CD14-positive monocyte (primary cell): ENCODE results near the gene ATG4B. TPM values are rescaled to one million over a fixed set of nuclear protein-coding genes. Genes with fewer than 3 reads are reported as not detected.
"Not testable (repeated sequence)": the region's sequence is repeated elsewhere in the genome, so short reads cannot be mapped to it uniquely, and the experiment has no call there.

Source experiments
- DNase-seq, 3 donors: peaks; one replicate each; pipeline ENCODE4 v3.0.0-alpha.2; 2011 to 2022
- H2AFZ ChIP-seq: 2 replicates; pipeline ENCODE4 v1.6.0; 2012; ENCODE audit warnings: mild to moderate bottlenecking, low read depth, low read length, inconsistent platforms; ENCODE audit not compliant: insufficient read depth, poor library complexity, severe bottlenecking
- H3K27ac ChIP-seq, 2 donors: 1 replicate in 1 of 2; 2 replicates in 1 of 2; pipeline ENCODE4 v1.5.1; 2012 to 2013; ENCODE audit warnings: low read length in 2 of 2, control low read depth in 1 of 2, inconsistent platforms in 1 of 2, low read depth in 1 of 2, mild to moderate bottlenecking in 1 of 2
- H3K27me3 ChIP-seq, 2 donors: one replicate each; pipeline versions ENCODE4 v1.6.0 to v1.6.1; 2011 to 2013; ENCODE audit warnings: low read length in 2 of 2; ENCODE audit not compliant: control insufficient read depth in 2 of 2, insufficient read depth in 2 of 2
- H3K36me3 ChIP-seq, 2 donors: replicated peaks in 1 of 2; 1 replicate in 1 of 2; 2 replicates in 1 of 2; pipeline versions ENCODE4 v1.5.1 to v1.6.1; 2012 to 2013; ENCODE audit warnings: low read length in 2 of 2, control low read depth in 1 of 2, inconsistent platforms in 1 of 2, mild to moderate bottlenecking in 1 of 2; ENCODE audit not compliant: insufficient read depth in 2 of 2, control insufficient read depth in 1 of 2
- H3K4me1 ChIP-seq, 2 donors: 1 replicate in 1 of 2; 2 replicates in 1 of 2; pipeline versions ENCODE4 v1.5.1 to v1.6.1; 2012 to 2013; ENCODE audit warnings: low read length in 2 of 2, control low read depth in 1 of 2, inconsistent platforms in 1 of 2, mild to moderate bottlenecking in 1 of 2, moderate library complexity in 1 of 2; ENCODE audit not compliant: insufficient read depth in 2 of 2, control insufficient read depth in 1 of 2
- H3K4me2 ChIP-seq: replicated peaks from 2 replicates; pipeline ENCODE3; 2012; ENCODE audit warnings: low read length, moderate library complexity, mild to moderate bottlenecking; ENCODE audit not compliant: poor library complexity, severe bottlenecking; ENCODE audit errors: extremely low read depth
- H3K4me3 ChIP-seq, 3 experiments: fragments of 200-600 bp in 1 of 3; sonication (generic) in 1 of 3; replicated peaks in 1 of 3; 1 replicate in 2 of 3; 2 replicates in 1 of 3; pipeline ENCODE4 v1.5.1; 2011 to 2013; ENCODE audit warnings: low read length in 3 of 3, mild to moderate bottlenecking in 3 of 3, control low read depth in 2 of 3, low read depth in 2 of 3, inconsistent platforms in 1 of 3, moderate library complexity in 1 of 3
- H3K79me2 ChIP-seq: 2 replicates; pipeline ENCODE4 v1.6.0; 2012; ENCODE audit warnings: mild to moderate bottlenecking, control low read depth, inconsistent platforms, low read length, moderate library complexity; ENCODE audit not compliant: insufficient read depth
- H3K9ac ChIP-seq: 2 replicates; pipeline ENCODE4 v1.6.0; 2017; ENCODE audit warnings: low read length, mild to moderate bottlenecking; ENCODE audit not compliant: insufficient read depth, poor library complexity, severe bottlenecking
- H3K9me3 ChIP-seq, 2 donors: replicated peaks in 1 of 2; 1 replicate in 1 of 2; 2 replicates in 1 of 2; pipeline versions ENCODE4 v1.5.1 to v1.6.1; 2012 to 2013; ENCODE audit warnings: low read length in 2 of 2, control low read depth in 1 of 2; ENCODE audit not compliant: control insufficient read depth in 1 of 2, insufficient read depth in 1 of 2
- H4K20me1 ChIP-seq: 2 replicates; pipeline ENCODE4 v1.6.0; 2012; ENCODE audit warnings: mild to moderate bottlenecking, low read length, control low read depth, moderate library complexity; ENCODE audit not compliant: insufficient read depth
- H3K27ac Mint-ChIP-seq, 7 donors: one replicate each; pipeline ENCODE4 v1.8.0; 2020; ENCODE audit warnings: mild to moderate bottlenecking in 7 of 7, mixed read lengths in 7 of 7, moderate library complexity in 6 of 7, inconsistent platforms in 2 of 7
- H3K27me3 Mint-ChIP-seq, 3 donors: one replicate each; pipeline ENCODE4 v1.8.0; 2021 to 2022; ENCODE audit warnings: low read depth in 3 of 3, mild to moderate bottlenecking in 3 of 3, mixed read lengths in 3 of 3, moderate library complexity in 3 of 3, inconsistent platforms in 1 of 3
- H3K36me3 Mint-ChIP-seq, 2 donors: one replicate each; pipeline ENCODE4 v1.8.0; 2020; ENCODE audit warnings: mixed read lengths in 2 of 2, inconsistent platforms in 1 of 2, mild to moderate bottlenecking in 1 of 2
- H3K4me1 Mint-ChIP-seq: one replicate; pipeline ENCODE4 v1.8.0; 2020; ENCODE audit warnings: mild to moderate bottlenecking, mixed read lengths
- H3K4me3 Mint-ChIP-seq, 2 donors: one replicate each; pipeline ENCODE4 v1.8.0; 2020; ENCODE audit warnings: mild to moderate bottlenecking in 2 of 2, mixed read lengths in 2 of 2, moderate library complexity in 1 of 2
- H3K9me3 Mint-ChIP-seq, 7 donors: one replicate each; pipeline ENCODE4 v1.8.0; 2020 to 2022; ENCODE audit warnings: mixed read lengths in 7 of 7, mild to moderate bottlenecking in 6 of 7, moderate library complexity in 6 of 7, inconsistent platforms in 2 of 7
- WGBS: methylation state at CpG from one replicate; pipeline ENCODE4 v1.1.5; 2013; ENCODE audit warnings: missing lambda C conversion rate; ENCODE audit not compliant: insufficient coverage; 5-methylcytosine and 5-hydroxymethylcytosine counted together
- intact Hi-C, 2 donors: fragments of 100-400 bp; cut with micrococcal nuclease; formaldehyde crosslinking; loops; one replicate each; pipeline versions ENCODE4 v1.15.0 to v1.15.1; 2023
- polyA minus RNA-seq: library from RNA; depleted of rRNA, polyadenylated mRNA; stranded (reverse); fragments of >200 nt; gene quantifications from 2 replicates; pipeline ENCODE4 v1.2.3, GENCODE V29; 2012
- polyA plus RNA-seq, 3 donors: library from polyadenylated mRNA; depleted of rRNA in 1 of 3; unstranded in 2 of 3; stranded (reverse) in 1 of 3; fragments of 300-500 nt in 2 of 3; fragments of >200 nt in 1 of 3; fragmentation: Illumina TruSeq in 2 of 3; gene quantifications; 1 replicate in 2 of 3; 2 replicates in 1 of 3; pipeline ENCODE4 v1.2.3, GENCODE V29; 2012 to 2021
- total RNA-seq, 12 experiments: library from RNA in 1 of 12; stranded (reverse) in 1 of 12; fragments of 120-200 nt in 1 of 12; gene quantifications; one replicate each; pipeline ENCODE4 v1.2.4 and lab custom pipeline; 2013 to 2026; ENCODE audit warnings: mixed read lengths in 6 of 12, inconsistent platforms in 1 of 12
- TF ChIP-seq, protein P1 (sequence below): fragments of 200-600 bp; IDR thresholded peaks from one replicate; pipeline ENCODE4 v1.8.0; 2022; ENCODE audit warnings: antibody characterized with exemption, mild to moderate bottlenecking

The ATG4B gene
- 50.1 TPM for total RNA-seq (2013)
- 100 to 1,000 TPM in 1 of 3 donors, 10 to 100 TPM in 2; 54.5 to 202 (median 58.9) TPM for polyA plus RNA-seq
- polyA minus RNA-seq = 41.1 and 61.0 TPM in 2 replicates
- 20.8 to 91.7 (median 51.3) reads per million in 11 experiments for total RNA-seq (lab: John Stamatoyannopoulos, UW)

DNA sequence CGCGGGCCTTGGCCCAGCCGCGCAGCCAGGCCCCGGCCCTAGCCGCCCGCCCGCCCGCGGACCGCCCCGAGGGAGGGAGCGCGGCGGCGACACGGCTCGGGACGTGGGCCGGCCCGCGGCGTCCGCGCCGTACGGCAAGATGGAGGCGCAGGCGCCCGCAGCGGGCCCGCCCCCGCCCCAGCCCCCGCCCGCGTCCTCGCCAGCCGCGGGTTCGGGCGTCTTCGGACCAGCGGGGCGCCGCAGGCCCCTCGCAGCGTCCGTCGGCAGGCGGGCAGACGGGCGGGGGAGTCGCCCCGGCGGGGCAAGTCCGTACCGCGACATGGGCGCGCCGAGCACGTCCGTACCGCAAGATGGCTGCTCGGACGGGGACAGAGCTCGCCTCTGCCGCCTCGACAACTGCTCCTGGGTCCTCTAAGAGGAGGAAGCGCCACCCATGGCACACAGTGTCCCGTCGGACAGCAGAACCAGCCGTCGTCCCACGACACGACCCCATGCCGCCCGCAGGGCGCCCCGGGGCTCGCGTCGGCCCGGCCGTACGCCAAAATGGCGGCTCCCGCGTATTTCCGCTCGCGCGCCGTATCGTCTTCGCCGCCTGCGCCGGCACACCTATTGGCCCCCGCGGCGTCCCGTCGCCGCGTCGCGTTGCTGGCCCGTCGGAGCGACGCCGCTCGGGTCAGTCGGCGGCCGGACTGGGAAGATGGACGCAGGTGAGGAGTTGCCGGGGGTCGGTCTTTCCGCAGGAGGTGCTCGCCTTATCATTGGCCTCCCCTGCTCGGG lies at the start of gene ATG4B, which contains the start of gene THAP4:
TSS of gene ATG4B (plus strand) at position 676 of the 777 bp plus-strand sequence. CDS start at position 698, 22 bp downstream.
TSS of gene THAP4 (minus strand) at position 141 of the 777 bp plus-strand sequence. CDS start 141 bp downstream, outside the sequence.
- Histone ChIP-seq H3K4me3 (peak within 1 kb of the TSS; percentile 67 to 96 (median 77)), H4K20me1 (peaks cover 48% of the 10 kb centered on the region), H3K27me3 (no peaks in the 10 kb centered on the region), H3K27ac (peak within 1 kb of the TSS; percentile 82 to 95), H3K79me2 (peaks cover 78% of the 10 kb centered on the region), H3K36me3 (peaks cover 18 to 24% of the 10 kb centered on the region in 2 donors), H3K9me3 (no peaks in the 10 kb centered on the region), H3K4me1 (peaks cover 23 to 31% of the 10 kb centered on the region in 2 donors), H3K4me2 (peak within 1 kb of the TSS; percentile 86), H3K9ac (peak within 1 kb of the TSS; percentile 93), H2AFZ (peak within 1 kb of the TSS; percentile 91)
- WGBS = under 1% methylated on average over 120 of the region's 123 CpGs
- DNase-seq = peak; percentile 77 to 78 (median 78)
- intact Hi-C loops = loop anchor here (2.0 to 10.0 kb wide), 5 partner anchors 50 to 322 kb away; partner anchors contain the start of genes FARP2 (in 2 of the 2), DTYMK (in 1 of the 2), HDLBP (in 1 of the 2) and ING5 (in 1 of the 2)
- Mint-ChIP-seq H3K4me1 (peaks cover 51% of the 10 kb centered on the region), H3K27ac (peak within 1 kb of the TSS; percentile 75 to 97 (median 90)), H3K36me3 (peaks cover 28 to 35% of the 10 kb centered on the region in 2 donors), H3K4me3 (peak within 1 kb of the TSS; percentile 84 to 90), H3K27me3 (peaks cover 0 to 2% (median 0%) of the 10 kb centered on the region in 3 donors), H3K9me3 (peaks cover 0 to 4% (median 0%) of the 10 kb centered on the region in 7 donors)
- TF ChIP-seq, protein P1, sequence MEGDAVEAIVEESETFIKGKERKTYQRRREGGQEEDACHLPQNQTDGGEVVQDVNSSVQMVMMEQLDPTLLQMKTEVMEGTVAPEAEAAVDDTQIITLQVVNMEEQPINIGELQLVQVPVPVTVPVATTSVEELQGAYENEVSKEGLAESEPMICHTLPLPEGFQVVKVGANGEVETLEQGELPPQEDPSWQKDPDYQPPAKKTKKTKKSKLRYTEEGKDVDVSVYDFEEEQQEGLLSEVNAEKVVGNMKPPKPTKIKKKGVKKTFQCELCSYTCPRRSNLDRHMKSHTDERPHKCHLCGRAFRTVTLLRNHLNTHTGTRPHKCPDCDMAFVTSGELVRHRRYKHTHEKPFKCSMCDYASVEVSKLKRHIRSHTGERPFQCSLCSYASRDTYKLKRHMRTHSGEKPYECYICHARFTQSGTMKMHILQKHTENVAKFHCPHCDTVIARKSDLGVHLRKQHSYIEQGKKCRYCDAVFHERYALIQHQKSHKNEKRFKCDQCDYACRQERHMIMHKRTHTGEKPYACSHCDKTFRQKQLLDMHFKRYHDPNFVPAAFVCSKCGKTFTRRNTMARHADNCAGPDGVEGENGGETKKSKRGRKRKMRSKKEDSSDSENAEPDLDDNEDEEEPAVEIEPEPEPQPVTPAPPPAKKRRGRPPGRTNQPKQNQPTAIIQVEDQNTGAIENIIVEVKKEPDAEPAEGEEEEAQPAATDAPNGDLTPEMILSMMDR = no peak

DNA sequence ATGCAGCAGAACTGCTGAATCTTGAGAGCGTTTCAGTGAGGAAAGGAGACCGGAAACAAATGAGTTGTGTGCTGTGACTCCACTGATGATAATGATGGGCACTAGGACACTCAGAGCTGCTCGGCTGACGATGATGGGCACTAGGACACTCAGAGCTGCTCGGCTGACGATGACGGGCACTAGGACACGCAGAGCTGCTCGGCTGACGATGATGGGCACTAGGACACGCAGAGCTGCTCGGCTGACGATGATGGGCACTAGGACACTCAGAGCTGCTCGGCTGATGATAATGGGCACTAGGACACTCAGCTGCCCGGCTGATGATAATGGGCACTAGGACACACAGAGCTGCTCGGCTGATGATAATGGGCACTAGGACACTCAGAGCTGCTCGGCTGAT lies 47.6 kb upstream of the ATG4B start:
- H4K20me1 ChIP-seq, H3K27ac ChIP-seq, H3K4me1 Mint-ChIP-seq, DNase-seq, H3K79me2 ChIP-seq, H3K4me2 ChIP-seq, H3K4me3 ChIP-seq, H3K4me1 ChIP-seq, H3K4me3 Mint-ChIP-seq, H2AFZ ChIP-seq, H3K27me3 Mint-ChIP-seq, H3K27me3 ChIP-seq, intact Hi-C loops, H3K9ac ChIP-seq: not testable (repeated sequence)
- Histone ChIP-seq H3K9me3 (peaks cover 29 to 31% of the 10 kb centered on the region in 2 donors), H3K36me3 (peaks cover 13 to 80% of the 10 kb centered on the region in 2 donors)
- H3K27ac Mint-ChIP-seq = peak overlapping the region in 2 of 7 donors; percentile 21 to 79
- 96% methylated on average over 17 of the region's 17 CpGs for WGBS
- H3K9me3 Mint-ChIP-seq = peaks cover 26 to 44% (median 39%) of the 10 kb centered on the region in 7 donors
- H3K36me3 Mint-ChIP-seq = peaks cover 47 to 60% of the 10 kb centered on the region in 2 donors

DNA sequence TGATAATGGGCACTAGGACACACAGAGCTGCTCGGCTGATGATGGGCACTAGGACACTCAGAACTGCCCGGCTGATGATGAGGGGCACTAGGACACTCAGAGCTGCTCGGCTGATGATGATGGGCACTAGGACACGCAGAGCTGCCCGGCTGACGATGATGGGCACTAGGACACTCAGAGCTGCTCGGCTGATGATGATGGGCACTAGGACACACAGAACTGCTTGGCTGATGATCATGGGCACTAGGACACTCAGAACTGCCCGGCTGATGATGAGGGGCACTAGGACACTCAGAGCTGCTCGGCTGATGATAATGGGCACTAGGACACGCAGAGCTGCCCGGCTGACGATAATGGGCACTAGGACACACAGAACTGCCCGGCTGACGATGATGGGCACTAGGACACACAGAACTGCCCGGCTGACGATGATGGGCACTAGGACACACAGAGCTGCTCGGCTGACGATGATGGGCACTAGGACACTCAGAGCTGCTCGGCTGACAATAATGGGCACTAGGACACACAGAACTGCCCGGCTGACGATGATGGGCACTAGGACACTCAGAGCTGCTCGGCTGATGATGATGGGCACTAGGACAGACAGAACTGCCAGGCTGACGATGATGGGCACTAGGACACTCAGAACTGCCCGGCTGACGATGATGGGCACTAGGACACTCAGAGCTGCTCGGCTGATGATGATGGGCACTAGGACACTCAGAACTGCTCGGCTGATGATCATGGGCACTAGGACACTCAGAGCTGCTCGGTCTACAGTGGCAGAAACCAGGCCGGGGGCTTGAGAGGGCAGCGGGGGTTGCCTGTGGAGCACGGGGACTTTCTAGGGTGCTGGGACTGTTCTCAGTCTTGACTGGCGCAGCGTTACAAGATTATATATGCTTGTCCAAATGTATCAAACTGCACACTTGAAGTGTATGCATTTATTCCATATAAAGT lies 46.7 kb upstream of the ATG4B start:
- H4K20me1 ChIP-seq, H3K27ac ChIP-seq, H3K27ac Mint-ChIP-seq, H3K4me3 Mint-ChIP-seq, H3K4me1 ChIP-seq, H3K9ac ChIP-seq, DNase-seq, H3K27me3 ChIP-seq, H3K4me1 Mint-ChIP-seq, H3K27me3 Mint-ChIP-seq, H3K4me3 ChIP-seq, H2AFZ ChIP-seq, H3K79me2 ChIP-seq, intact Hi-C loops, H3K4me2 ChIP-seq: not testable (repeated sequence)
- WGBS = 92% methylated on average over 30 of the region's 33 CpGs
- Mint-ChIP-seq H3K36me3 (peaks cover 40 to 58% of the 10 kb centered on the region in 2 donors), H3K9me3 (peaks cover 21 to 35% (median 32%) of the 10 kb centered on the region in 7 donors)
- Histone ChIP-seq H3K9me3 (peaks cover 20 to 23% of the 10 kb centered on the region in 2 donors), H3K36me3 (peaks cover 11 to 79% of the 10 kb centered on the region in 2 donors)
